Activated CD8-positive, alpha-beta T cell treated with anti-CD3 and anti-CD28 coated beads, Interleukin-2, amount 10 ng/mL, durations not matched to agents 7 days and 5 days (primary cell): ENCODE results near the gene INO80D. TPM values are rescaled to one million over a fixed set of nuclear protein-coding genes. Genes with fewer than 3 reads are reported as not detected.
"Not testable (repeated sequence)": the region's sequence is repeated elsewhere in the genome, so short reads cannot be mapped to it uniquely, and the experiment has no call there.

ENCODE experiments used
- ATAC-seq: fragments of 150-1000 bp; cut with Tn5 transposase; one replicate; pipeline ENCODE4 v1.10.0; 2021; ENCODE audit warnings: moderate library complexity
- CTCF ChIA-PET: fragments of 350-600 bp; sonication (Branson Sonifier 250); formaldehyde crosslinking; loops from one replicate; lab custom pipeline; 2021; ENCODE audit warnings: antibody characterized with exemption; lab: Charles Lee
- POLR2A ChIA-PET: fragments of 350-600 bp; sonication (Branson Sonifier 250); formaldehyde crosslinking; loops from one replicate; lab custom pipeline; 2021; ENCODE audit warnings: antibody characterized with exemption; lab: Charles Lee
- DNase-seq: peaks from one replicate; pipeline ENCODE4 v3.0.0-alpha.2; 2020
- H3K27ac Mint-ChIP-seq: one replicate; pipeline ENCODE4 v1.8.0; 2021; ENCODE audit warnings: mild to moderate bottlenecking, mixed read lengths
- H3K27me3 Mint-ChIP-seq: one replicate; pipeline ENCODE4 v1.8.0; 2021; ENCODE audit warnings: low read depth, mixed read lengths
- H3K36me3 Mint-ChIP-seq: one replicate; pipeline ENCODE4 v1.8.0; 2021; ENCODE audit warnings: low read depth, mixed read lengths
- H3K4me1 Mint-ChIP-seq: one replicate; pipeline ENCODE4 v1.8.0; 2021; ENCODE audit warnings: low read depth, mixed read lengths
- H3K4me3 Mint-ChIP-seq: one replicate; pipeline ENCODE4 v1.8.0; 2021; ENCODE audit warnings: mild to moderate bottlenecking, mixed read lengths
- H3K9me3 Mint-ChIP-seq: one replicate; pipeline ENCODE4 v1.8.0; 2022; ENCODE audit warnings: mixed read lengths; ENCODE audit not compliant: insufficient read depth
- total RNA-seq, 2 experiments: library from RNA; stranded (reverse); gene quantifications; one replicate each; pipeline ENCODE4 v1.2.3, GENCODE V29; 2021

Gene INO80D, protein sequence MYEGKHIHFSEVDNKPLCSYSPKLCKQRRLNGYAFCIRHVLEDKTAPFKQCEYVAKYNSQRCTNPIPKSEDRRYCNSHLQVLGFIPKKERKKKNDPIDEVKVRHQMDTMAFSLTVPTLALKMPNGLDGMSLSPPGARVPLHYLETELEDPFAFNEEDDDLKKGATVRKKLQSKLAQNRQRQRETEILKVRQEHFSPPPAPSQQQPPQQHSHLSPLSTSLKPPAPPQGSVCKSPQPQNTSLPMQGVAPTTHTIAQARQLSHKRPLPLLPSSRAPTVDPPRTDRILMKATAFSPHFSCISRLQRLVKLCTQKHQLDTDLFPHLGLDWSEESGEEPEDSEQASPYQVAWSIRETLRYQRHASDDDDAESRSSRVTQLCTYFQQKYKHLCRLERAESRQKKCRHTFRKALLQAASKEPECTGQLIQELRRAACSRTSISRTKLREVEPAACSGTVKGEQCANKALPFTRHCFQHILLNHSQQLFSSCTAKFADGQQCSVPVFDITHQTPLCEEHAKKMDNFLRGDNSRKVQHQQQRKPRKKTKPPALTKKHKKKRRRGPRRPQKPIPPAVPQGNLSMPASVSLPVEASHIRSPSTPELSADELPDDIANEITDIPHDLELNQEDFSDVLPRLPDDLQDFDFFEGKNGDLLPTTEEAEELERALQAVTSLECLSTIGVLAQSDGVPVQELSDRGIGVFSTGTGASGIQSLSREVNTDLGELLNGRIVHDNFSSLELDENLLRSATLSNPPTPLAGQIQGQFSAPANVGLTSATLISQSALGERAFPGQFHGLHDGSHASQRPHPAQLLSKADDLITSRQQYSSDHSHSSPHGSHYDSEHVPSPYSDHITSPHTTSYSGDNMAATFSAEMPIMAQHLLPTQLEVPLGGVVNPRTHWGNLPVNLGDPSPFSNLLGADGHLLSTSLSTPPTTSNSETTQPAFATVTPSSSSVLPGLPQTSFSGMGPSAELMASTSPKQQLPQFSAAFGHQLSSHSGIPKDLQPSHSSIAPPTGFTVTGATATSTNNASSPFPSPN
- total RNA-seq = 10 to 100 TPM; 24.4 to 24.6 TPM

DNA sequence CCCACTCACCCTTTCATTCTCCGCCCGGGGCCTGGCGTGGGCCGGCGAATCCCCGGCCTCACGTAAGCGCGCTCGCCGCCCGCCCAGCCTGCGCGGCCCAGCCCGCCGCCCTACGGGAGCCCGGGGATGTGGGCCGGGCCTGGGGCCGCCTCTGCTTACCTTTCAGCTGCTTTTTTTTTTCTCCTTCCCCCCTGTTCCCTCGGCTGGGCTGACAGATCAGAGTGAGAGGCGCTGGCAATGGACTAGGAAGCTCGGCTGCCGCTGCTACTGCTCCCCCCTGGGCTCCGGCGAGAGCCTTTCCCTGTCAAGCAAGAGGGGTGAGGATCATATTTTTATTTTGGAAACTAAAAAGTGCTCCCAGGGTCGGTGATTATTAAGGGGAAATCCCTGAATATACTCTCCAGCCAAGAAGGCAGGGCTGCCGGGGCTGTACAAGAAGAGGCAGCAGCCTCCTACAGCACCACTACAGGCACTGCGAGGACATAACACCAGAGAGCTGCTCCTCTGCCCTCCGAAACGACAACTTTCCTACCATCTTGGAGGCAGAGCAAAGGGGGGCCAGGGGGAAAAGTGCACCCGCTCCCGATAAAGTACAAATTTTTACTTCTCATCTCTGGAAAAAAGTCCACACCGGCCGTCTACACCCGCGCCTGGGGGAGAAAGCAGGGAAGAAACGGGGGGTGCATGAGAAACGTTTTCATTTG lies at the start of gene INO80D:
TSS of gene INO80D (minus strand) at position 433 of the 704 bp plus-strand sequence. CDS start 23,158 bp downstream, outside the sequence.
- Mint-ChIP-seq H3K27ac (peak within 1 kb of the TSS; percentile 99), H3K9me3 (no peaks in the 10 kb centered on the region), H3K4me1 (peaks cover 24% of the 10 kb centered on the region), H3K4me3 (peak within 1 kb of the TSS; percentile 99), H3K36me3 (peaks cover 9% of the 10 kb centered on the region), H3K27me3 (no peaks in the 10 kb centered on the region)
- ATAC-seq = peak; percentile 92
- peak; percentile 86 for DNase-seq
- CTCF ChIA-PET = interaction anchor here (1.0 to 1.1 kb wide), 2 partner anchors 10 to 19 kb away, joined by 3 to 6 read pairs; no protein-coding TSS in a partner anchor
- POLR2A ChIA-PET = interaction anchor here (0.6 to 1.3 kb wide), 8 partner anchors 14 to 1247 kb away, joined by 3 to 16 read pairs (median 3); partner anchors contain the start of genes EEF1B2 and NDUFS1

DNA sequence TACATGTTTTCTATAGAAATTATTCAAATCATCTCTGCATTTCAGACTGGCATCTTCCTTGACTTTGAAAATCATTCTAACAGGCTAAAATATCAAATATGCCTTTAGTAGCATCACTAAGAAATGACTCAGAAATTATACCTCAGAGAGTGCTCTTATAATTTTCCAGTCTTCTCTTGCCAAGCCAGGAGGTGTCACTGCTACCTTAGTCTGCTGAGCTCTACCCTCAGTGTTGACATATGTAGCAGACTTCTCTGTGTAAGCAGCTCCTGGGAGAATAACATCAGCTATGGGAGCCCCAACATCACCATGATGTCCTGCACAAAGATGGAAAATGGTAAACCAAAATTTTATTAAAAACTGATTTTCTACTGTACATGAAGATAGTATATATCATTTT lies 41.7 kb upstream of the INO80D start:
- ChIA-PET CTCF (interaction anchor here (1.2 kb wide), 1 partner anchor 32 kb away, joined by 3 read pairs; the partner anchor contains the start of gene EEF1B2), POLR2A (interaction anchor here (1.1 kb wide), 1 partner anchor 43 kb away, joined by 3 read pairs; no protein-coding TSS in a partner anchor)
- no peak for ATAC-seq
- Mint-ChIP-seq H3K4me1 (no peaks in the 10 kb centered on the region), H3K27me3 (no peaks in the 10 kb centered on the region), H3K4me3 (no peak overlapping the region), H3K27ac (no peak overlapping the region), H3K9me3 (no peaks in the 10 kb centered on the region), H3K36me3 (peaks cover 39% of the 10 kb centered on the region)
- no peak for DNase-seq

DNA sequence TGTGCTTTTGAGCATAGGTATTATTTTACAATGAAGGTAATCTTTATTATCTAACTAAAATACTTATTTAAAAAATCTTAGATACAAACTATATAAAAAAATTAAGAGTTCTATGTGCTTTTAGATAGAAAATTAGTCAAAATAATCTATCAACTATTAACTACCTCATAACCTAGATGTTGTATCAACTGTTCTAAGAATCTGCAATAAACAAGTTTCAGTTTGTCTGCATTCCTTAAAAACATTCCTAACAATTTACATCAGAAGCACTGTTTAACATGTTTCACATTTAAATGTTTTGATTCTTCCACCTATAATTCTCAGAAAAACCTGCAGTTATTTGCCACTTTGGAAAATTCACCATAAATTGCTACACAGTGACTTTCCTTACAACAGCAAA lies 39.9 kb upstream of the INO80D start:
- Mint-ChIP-seq H3K9me3 (no peaks in the 10 kb centered on the region), H3K4me1 (no peaks in the 10 kb centered on the region), H3K27ac (no peak overlapping the region), H3K27me3 (no peaks in the 10 kb centered on the region), H3K4me3 (no peak overlapping the region), H3K36me3 (peaks cover 55% of the 10 kb centered on the region)
- POLR2A ChIA-PET = no interaction called here
- CTCF ChIA-PET = no interaction called here
- ATAC-seq (no peak), DNase-seq (no peak)

DNA sequence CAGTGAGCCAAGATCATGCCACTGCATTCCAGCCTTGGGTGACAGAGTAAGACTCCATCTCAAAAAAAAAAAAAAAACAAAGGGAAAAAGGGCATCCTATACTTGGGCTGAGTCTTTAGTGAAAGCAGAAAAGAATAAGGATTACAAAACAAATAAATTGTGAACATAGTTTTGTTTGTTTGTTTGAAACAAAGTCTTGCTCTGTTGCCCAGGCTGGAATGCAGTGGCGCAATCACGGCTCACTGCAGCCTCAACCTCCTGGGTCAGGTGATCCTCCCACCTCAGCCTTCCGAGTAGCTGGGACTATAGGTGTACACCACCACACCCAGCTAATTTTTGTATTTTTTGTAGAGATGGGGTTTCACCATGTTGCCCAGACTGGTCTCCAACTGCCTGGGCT lies 36.6 kb upstream of the INO80D start:
- H3K4me1 Mint-ChIP-seq, H3K9me3 Mint-ChIP-seq, H3K27me3 Mint-ChIP-seq, DNase-seq, CTCF ChIA-PET, H3K4me3 Mint-ChIP-seq, POLR2A ChIA-PET, ATAC-seq, H3K27ac Mint-ChIP-seq: not testable (repeated sequence)
- peaks cover 53% of the 10 kb centered on the region for H3K36me3 Mint-ChIP-seq

DNA sequence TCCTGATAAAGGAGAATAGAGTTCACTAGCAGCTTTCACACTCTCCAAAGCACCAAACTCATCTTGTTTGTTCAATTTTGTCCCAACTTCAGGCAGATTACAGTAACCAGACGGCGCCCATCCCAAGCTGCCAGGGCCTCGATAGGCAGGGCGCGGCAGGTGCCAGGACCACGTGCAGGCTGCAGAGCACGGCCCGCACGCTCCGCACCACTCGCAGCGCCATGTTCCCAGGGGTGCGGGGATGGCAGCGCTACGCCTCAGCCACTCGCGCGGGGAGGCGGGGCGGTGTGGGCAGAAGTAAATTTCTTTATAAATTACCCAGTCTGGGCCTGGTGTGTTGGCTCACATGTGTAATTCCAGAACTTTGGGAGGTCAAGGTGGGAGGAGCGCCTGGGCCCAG lies 30.3 kb upstream of the INO80D start:
- H3K27ac Mint-ChIP-seq = no peak overlapping the region
- H3K4me1 Mint-ChIP-seq = no peaks in the 10 kb centered on the region
- H3K36me3 Mint-ChIP-seq = peaks cover 35% of the 10 kb centered on the region
- ChIA-PET CTCF (no interaction called here), POLR2A (no interaction called here)
- H3K9me3 Mint-ChIP-seq = no peaks in the 10 kb centered on the region
- no peaks in the 10 kb centered on the region for H3K27me3 Mint-ChIP-seq
- DNase-seq (no peak), ATAC-seq (no peak)
- no peak overlapping the region for H3K4me3 Mint-ChIP-seq

DNA sequence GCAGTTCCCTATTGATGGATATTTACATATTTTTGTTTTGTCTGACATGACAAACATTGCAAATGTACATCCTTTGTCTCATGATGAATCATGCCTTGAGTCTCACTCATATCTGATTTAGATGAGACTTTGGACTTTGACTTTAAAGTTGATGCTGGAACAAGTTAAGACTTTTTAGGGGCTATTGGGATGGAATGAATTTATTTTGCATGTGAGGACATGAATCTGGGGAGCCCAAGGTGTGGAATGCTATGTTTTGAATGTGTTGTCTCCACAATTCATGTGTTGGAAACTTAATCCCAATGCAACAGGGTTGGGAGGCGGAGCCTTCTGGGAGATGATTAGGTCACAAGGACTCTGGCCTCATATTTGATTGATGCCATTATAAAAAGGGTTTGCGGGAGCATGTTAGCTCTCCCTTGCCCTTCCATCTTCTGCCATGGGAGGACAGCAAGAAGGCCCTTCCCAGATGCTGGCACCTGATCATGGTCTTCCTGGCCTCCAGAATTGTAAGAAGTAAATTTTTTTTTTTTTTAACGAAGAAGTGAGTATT lies 29.1 kb upstream of the INO80D start:
- no peak for ATAC-seq
- CTCF ChIA-PET = no interaction called here

DNA sequence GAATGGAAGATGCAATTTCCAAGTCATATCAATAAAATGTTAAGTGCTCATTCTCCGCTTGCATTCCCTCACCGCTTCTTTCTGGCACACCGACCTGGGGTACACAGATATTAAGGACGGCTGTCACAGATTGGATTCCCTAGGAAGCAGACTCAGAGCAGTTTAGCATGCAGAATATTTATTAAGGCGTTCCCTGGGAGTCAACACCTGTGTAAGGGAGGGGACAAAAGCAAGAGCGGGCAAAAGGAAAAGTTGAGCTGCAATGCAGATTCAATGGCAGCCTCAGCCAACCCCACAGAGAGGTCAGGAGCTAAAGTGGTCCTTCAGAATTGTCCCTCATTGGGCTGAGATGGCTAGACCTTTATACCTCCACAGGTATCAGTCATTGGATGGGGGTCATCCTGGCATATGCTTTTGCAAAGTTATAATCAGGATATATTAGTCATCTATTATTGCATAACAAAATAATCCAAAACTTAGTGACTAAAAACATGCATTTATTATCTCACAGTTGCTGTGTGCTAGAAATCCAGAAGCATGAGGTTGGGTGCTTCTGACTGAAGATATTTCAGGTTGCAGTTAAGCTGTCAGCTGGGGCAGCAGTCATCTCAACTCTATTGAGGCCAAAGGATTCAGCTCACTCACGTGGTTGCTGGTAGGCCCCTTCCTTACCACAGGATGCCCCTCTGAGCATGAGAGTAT lies 27.0 kb upstream of the INO80D start:
- Mint-ChIP-seq H3K27me3 (no peaks in the 10 kb centered on the region), H3K27ac (no peak overlapping the region), H3K36me3 (peaks cover 19% of the 10 kb centered on the region), H3K9me3 (no peaks in the 10 kb centered on the region), H3K4me1 (no peaks in the 10 kb centered on the region), H3K4me3 (no peak overlapping the region)
- DNase-seq = no peak
- POLR2A ChIA-PET = no interaction called here
- no peak for ATAC-seq
- CTCF ChIA-PET = interaction anchor here (0.9 kb wide), 1 partner anchor 40 kb away, joined by 3 read pairs; no protein-coding TSS in a partner anchor

More for the DNA sequence above, 29.1 kb upstream of the INO80D start:
- H3K27ac Mint-ChIP-seq = no peak overlapping the region
- H3K27me3 Mint-ChIP-seq = no peaks in the 10 kb centered on the region
- POLR2A ChIA-PET = no interaction called here
- H3K36me3 Mint-ChIP-seq = peaks cover 24% of the 10 kb centered on the region
- H3K9me3 Mint-ChIP-seq = no peaks in the 10 kb centered on the region
- H3K4me1 Mint-ChIP-seq = no peaks in the 10 kb centered on the region
- DNase-seq = no peak
- no peak overlapping the region for H3K4me3 Mint-ChIP-seq

DNA sequence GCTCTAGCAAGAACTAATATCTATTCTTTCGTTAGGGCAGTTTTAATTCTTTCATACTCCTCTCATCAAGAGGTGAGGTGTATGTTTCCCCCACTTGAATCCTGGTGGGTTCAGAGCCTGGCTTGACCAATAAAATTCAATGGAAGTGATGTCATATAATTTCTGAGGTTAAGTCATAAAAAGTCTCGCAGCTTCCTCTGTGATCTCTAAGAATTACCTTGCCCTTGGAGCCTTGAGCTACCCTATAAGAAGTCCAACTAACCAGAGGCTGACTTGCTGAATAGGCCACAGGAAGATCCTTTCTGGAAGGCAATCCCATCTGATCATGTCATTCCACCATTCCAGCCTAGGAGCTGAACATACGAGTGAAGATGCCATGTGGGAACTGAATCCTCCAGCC lies 26.1 kb upstream of the INO80D start:
- H3K4me1 Mint-ChIP-seq = no peaks in the 10 kb centered on the region
- DNase-seq = no peak
- no peak for ATAC-seq
- no peaks in the 10 kb centered on the region for H3K27me3 Mint-ChIP-seq
- H3K36me3 Mint-ChIP-seq = peaks cover 19% of the 10 kb centered on the region
- no peak overlapping the region for H3K27ac Mint-ChIP-seq
- H3K9me3 Mint-ChIP-seq = no peaks in the 10 kb centered on the region
- POLR2A ChIA-PET = no interaction called here
- no peak overlapping the region for H3K4me3 Mint-ChIP-seq
- CTCF ChIA-PET = interaction anchor here (0.9 kb wide), 1 partner anchor 41 kb away, joined by 3 read pairs; no protein-coding TSS in a partner anchor

DNA sequence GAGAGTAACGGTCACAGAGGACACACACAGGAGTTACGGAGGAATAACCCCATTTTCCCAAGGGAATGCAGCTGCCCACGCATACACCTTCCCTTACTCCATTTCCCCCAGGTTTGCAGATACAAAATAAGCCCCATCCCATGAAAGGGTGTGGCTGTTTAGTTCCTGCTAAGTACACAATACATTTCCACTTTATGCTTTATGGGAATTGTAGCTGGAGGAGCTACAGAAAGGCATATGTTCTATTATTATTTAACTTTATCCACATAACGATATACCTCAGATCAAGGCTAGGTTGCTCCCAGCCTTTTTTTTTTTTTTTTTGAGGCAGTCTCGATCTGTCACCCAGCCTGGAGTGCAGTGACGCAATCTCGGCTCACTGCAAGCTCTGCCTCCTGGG lies 22.7 kb upstream of the INO80D start:
- Mint-ChIP-seq H3K4me3 (no peak overlapping the region), H3K27me3 (no peaks in the 10 kb centered on the region), H3K27ac (no peak overlapping the region), H3K36me3 (peaks cover 8% of the 10 kb centered on the region), H3K9me3 (no peaks in the 10 kb centered on the region), H3K4me1 (no peaks in the 10 kb centered on the region)
- DNase-seq (no peak), ATAC-seq (no peak)
- POLR2A ChIA-PET = no interaction called here
- CTCF ChIA-PET = no interaction called here

DNA sequence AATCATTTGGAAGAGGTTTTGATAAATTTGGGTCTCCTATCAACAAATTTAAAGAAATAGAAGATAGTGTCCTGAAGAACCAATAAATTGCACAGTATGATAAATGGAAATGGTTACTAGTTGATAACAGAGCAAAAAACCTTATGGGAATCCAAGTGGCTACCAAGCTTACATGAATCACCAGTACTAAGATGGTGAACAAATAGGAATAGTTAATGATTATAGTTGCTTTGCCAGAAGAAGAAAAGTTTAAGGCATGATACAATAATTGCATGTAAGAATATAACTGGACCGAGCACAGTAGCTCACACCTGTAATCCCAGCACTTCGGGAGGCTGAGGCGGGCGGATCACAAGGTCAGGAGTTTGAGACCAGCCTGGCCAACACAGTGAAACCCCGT lies 19.6 kb upstream of the INO80D start:
- Mint-ChIP-seq H3K27me3 (no peaks in the 10 kb centered on the region), H3K27ac (no peak overlapping the region), H3K4me3 (no peak overlapping the region), H3K4me1 (no peaks in the 10 kb centered on the region), H3K36me3 (no peaks in the 10 kb centered on the region), H3K9me3 (no peaks in the 10 kb centered on the region)
- no peak for DNase-seq
- ATAC-seq = no peak
- ChIA-PET CTCF (no interaction called here), POLR2A (no interaction called here)
